Ecto neural progenitor cell (in vitro differentiated cells): ENCODE results near the gene TRABD2B.

Experiments used
- DNase-seq: peaks from one replicate; pipeline ENCODE4 v3.0.0-alpha.2; 2018; ENCODE audit warnings: low spot score

Gene TRABD2B

GRCh38 chr1:47992720-47993415, 4.3 kb downstream of the TRABD2B start:
- peak; percentile 71 for DNase-seq

GRCh38 chr1:47991673-47992072, 5.5 kb downstream of the TRABD2B start:
- no peak for DNase-seq

- no peak for DNase-seq
Observed at GRCh38 chr1:47991187-47991586, 6.0 kb downstream of the TRABD2B start.

- DNase-seq, result no peak
Observed at GRCh38 chr1:47990286-47990685, 6.9 kb downstream of the TRABD2B start.

- DNase-seq, result no peak
Observed at GRCh38 chr1:47987601-47988000, 9.6 kb downstream of the TRABD2B start.

GRCh38 chr1:47986761-47987200, 10.4 kb downstream of the TRABD2B start:
- no peak for DNase-seq

- DNase-seq, result no peak
Observed at GRCh38 chr1:47985018-47985417, 12.2 kb downstream of the TRABD2B start.

- peak; percentile 79 for DNase-seq
Observed at GRCh38 chr1:47984175-47984789, 12.9 kb downstream of the TRABD2B start.

- DNase-seq, result no peak
Observed at GRCh38 chr1:47983691-47984090, 13.5 kb downstream of the TRABD2B start.

- DNase-seq, result no peak
Observed at GRCh38 chr1:47981667-47982350, 15.4 kb downstream of the TRABD2B start.

- no peak for DNase-seq
Observed at GRCh38 chr1:47980501-47980900, 16.7 kb downstream of the TRABD2B start.

- no peak for DNase-seq
Observed at GRCh38 chr1:47979724-47980123, 17.5 kb downstream of the TRABD2B start.

GRCh38 chr1:47978486-47978885, 18.7 kb downstream of the TRABD2B start:
- no peak for DNase-seq

GRCh38 chr1:47976728-47977127, 20.5 kb downstream of the TRABD2B start:
- DNase-seq, result no peak

- DNase-seq, result no peak
Observed at GRCh38 chr1:47976267-47976666, 20.9 kb downstream of the TRABD2B start.

- no peak for DNase-seq
Observed at GRCh38 chr1:47975302-47975921, 21.8 kb downstream of the TRABD2B start.

GRCh38 chr1:47972864-47973432, 24.2 kb downstream of the TRABD2B start:
- DNase-seq, result no peak

- no peak for DNase-seq
Observed at GRCh38 chr1:47971385-47972160, 25.6 kb downstream of the TRABD2B start.

- no peak for DNase-seq
Observed at GRCh38 chr1:47970882-47971281, 26.3 kb downstream of the TRABD2B start.

- no peak for DNase-seq
Observed at GRCh38 chr1:47969478-47969877, 27.7 kb downstream of the TRABD2B start.

- DNase-seq, result no peak
Observed at GRCh38 chr1:47968556-47968888, 28.7 kb downstream of the TRABD2B start.
